H9 (cell line): ENCODE measurements around the gene WDR88. TPM values are rescaled to one million over a fixed set of nuclear protein-coding genes. Genes with fewer than 3 reads are reported as not detected.

Source experiments
- DNase-seq: peaks from one replicate; pipeline ENCODE4 v3.0.0-alpha.2; 2017
- H2AFZ ChIP-seq: one replicate; pipeline ENCODE4 v1.6.1; 2013; ENCODE audit warnings: mild to moderate bottlenecking, low read length, control low read depth, moderate library complexity
- H2AK5ac ChIP-seq: 2 replicates; pipeline ENCODE4 v1.6.1; 2013; ENCODE audit warnings: low read length, control low read depth, mixed read lengths; ENCODE audit not compliant: insufficient read length
- H2BK120ac ChIP-seq: one replicate; pipeline ENCODE4 v1.6.1; 2013; ENCODE audit warnings: low read depth, mild to moderate bottlenecking, low read length, control low read depth, inconsistent platforms; ENCODE audit not compliant: poor library complexity, severe bottlenecking
- H2BK12ac ChIP-seq: 2 replicates; pipeline ENCODE4 v1.6.1; 2013; ENCODE audit warnings: low read length, control low read depth, mixed read lengths, low read depth; ENCODE audit not compliant: insufficient read length
- H2BK15ac ChIP-seq: 2 replicates; pipeline ENCODE4 v1.6.1; 2013; ENCODE audit warnings: low read depth, low read length, control low read depth
- H2BK20ac ChIP-seq: one replicate; pipeline ENCODE4 v1.6.1; 2013; ENCODE audit warnings: low read depth, mild to moderate bottlenecking, low read length, control low read depth, inconsistent platforms; ENCODE audit not compliant: poor library complexity, severe bottlenecking
- H2BK5ac ChIP-seq: 2 replicates; pipeline ENCODE4 v1.6.1; 2013; ENCODE audit warnings: low read length, control low read depth, mixed read lengths; ENCODE audit not compliant: insufficient read length
- H3K14ac ChIP-seq: 2 replicates; pipeline ENCODE4 v1.6.1; 2013; ENCODE audit warnings: low read length, control low read depth; ENCODE audit not compliant: insufficient read depth
- H3K18ac ChIP-seq: 2 replicates; pipeline ENCODE4 v1.6.1; 2013; ENCODE audit warnings: low read depth, mild to moderate bottlenecking, mixed read lengths, low read length, control low read depth; ENCODE audit not compliant: insufficient read length
- H3K23ac ChIP-seq: 2 replicates; pipeline ENCODE4 v1.6.1; 2013; ENCODE audit warnings: low read length, control low read depth, mixed read lengths, low read depth; ENCODE audit not compliant: insufficient read length
- H3K23me2 ChIP-seq: 2 replicates; pipeline ENCODE4 v1.6.1; 2013; ENCODE audit warnings: low read depth, mild to moderate bottlenecking, mixed read lengths, low read length, control low read depth; ENCODE audit not compliant: insufficient read length, poor library complexity, severe bottlenecking
- H3K27ac ChIP-seq: 2 replicates; pipeline ENCODE4 v1.5.1; 2013; ENCODE audit warnings: low read length, control low read depth, mixed read lengths, low read depth; ENCODE audit not compliant: insufficient read length
- H3K27me3 ChIP-seq: 2 replicates; pipeline ENCODE4 v1.6.1; 2013; ENCODE audit warnings: low read length, control low read depth, inconsistent platforms; ENCODE audit not compliant: insufficient read depth
- H3K4ac ChIP-seq: 2 replicates; pipeline ENCODE4 v1.6.1; 2013; ENCODE audit warnings: low read depth, mild to moderate bottlenecking, control low read depth, inconsistent platforms, low read length, moderate library complexity
- H3K4me1 ChIP-seq: 2 replicates; pipeline ENCODE4 v1.6.1; 2013; ENCODE audit warnings: low read length, control low read depth, inconsistent platforms; ENCODE audit not compliant: insufficient read depth
- H3K4me2 ChIP-seq: 2 replicates; pipeline ENCODE4 v1.6.1; 2013; ENCODE audit warnings: low read length, control low read depth, mixed read lengths; ENCODE audit not compliant: insufficient read length, insufficient read depth
- H3K56ac ChIP-seq: 2 replicates; pipeline ENCODE4 v1.6.1; 2013; ENCODE audit warnings: low read depth, mild to moderate bottlenecking, mixed read lengths, low read length, control low read depth; ENCODE audit not compliant: insufficient read length
- H3K79me1 ChIP-seq: 2 replicates; pipeline ENCODE4 v1.6.1; 2013; ENCODE audit warnings: low read depth, mild to moderate bottlenecking, moderate library complexity, low read length, control low read depth, inconsistent platforms; ENCODE audit not compliant: insufficient read depth, poor library complexity, severe bottlenecking
- H3K79me2 ChIP-seq: 2 replicates; pipeline ENCODE4 v1.6.1; 2013; ENCODE audit warnings: low read length, control low read depth, inconsistent platforms; ENCODE audit not compliant: insufficient read depth
- H3K9ac ChIP-seq: 2 replicates; pipeline ENCODE4 v1.6.1; 2013; ENCODE audit warnings: low read length, control low read depth, mixed read lengths; ENCODE audit not compliant: insufficient read length; ENCODE audit errors: extremely low read depth
- H3K9me3 ChIP-seq: one replicate; pipeline ENCODE4 v1.6.1; 2013; ENCODE audit warnings: low read depth, low read length, inconsistent platforms; ENCODE audit not compliant: control insufficient read depth
- H3T11ph ChIP-seq: one replicate; pipeline ENCODE4 v1.6.1; 2013; ENCODE audit warnings: mild to moderate bottlenecking, low read length, control low read depth, inconsistent platforms
- H4K20me1 ChIP-seq: one replicate; pipeline ENCODE4 v1.6.1; 2013; ENCODE audit not compliant: control insufficient read depth, insufficient read length, insufficient read depth
- H4K5ac ChIP-seq: 2 replicates; pipeline ENCODE4 v1.6.1; 2013; ENCODE audit warnings: low read depth, mild to moderate bottlenecking, mixed read lengths, low read length, control low read depth; ENCODE audit not compliant: insufficient read length
- H4K8ac ChIP-seq: replicated peaks from 2 replicates; pipeline ENCODE4 v1.6.1; 2013; ENCODE audit warnings: low read length, control low read depth, mixed read lengths, low read depth; ENCODE audit not compliant: insufficient read length
- H4K91ac ChIP-seq: 2 replicates; pipeline ENCODE4 v1.6.1; 2013; ENCODE audit warnings: low read depth, mild to moderate bottlenecking, moderate library complexity, mixed read lengths, low read length, control low read depth; ENCODE audit not compliant: insufficient read length
- H3K27ac Mint-ChIP-seq, 3 experiments: 2 replicates in 2 of 3; 3 replicates in 1 of 3; pipeline ENCODE4 v1.8.0; 2020 to 2021; ENCODE audit warnings: mixed read lengths in 3 of 3, mild to moderate bottlenecking in 1 of 3, moderate library complexity in 1 of 3
- H3K27me3 Mint-ChIP-seq: 2 replicates; pipeline ENCODE4 v1.8.0; 2021; ENCODE audit warnings: low read depth, mild to moderate bottlenecking, moderate library complexity, mixed read lengths
- H3K36me3 Mint-ChIP-seq, 3 experiments: 2 replicates in 2 of 3; 3 replicates in 1 of 3; pipeline ENCODE4 v1.8.0; 2020 to 2021; ENCODE audit warnings: low read depth in 3 of 3, mixed read lengths in 3 of 3; ENCODE audit not compliant: insufficient read depth in 1 of 3
- H3K4me1 Mint-ChIP-seq, 2 experiments: 2 replicates each; pipeline ENCODE4 v1.8.0; 2020; ENCODE audit warnings: mixed read lengths in 2 of 2
- H3K4me3 Mint-ChIP-seq, 2 experiments: 2 replicates in 1 of 2; 3 replicates in 1 of 2; pipeline ENCODE4 v1.8.0; 2020 to 2021; ENCODE audit warnings: mild to moderate bottlenecking in 2 of 2, mixed read lengths in 2 of 2, moderate library complexity in 1 of 2
- H3K9me3 Mint-ChIP-seq, 2 experiments: 2 replicates in 1 of 2; 3 replicates in 1 of 2; pipeline ENCODE4 v1.8.0; 2020; ENCODE audit warnings: mild to moderate bottlenecking in 2 of 2, mixed read lengths in 2 of 2, moderate library complexity in 1 of 2
- WGBS: extraction: QIAGEN DNeasy Blood & Tissue Kit; methylation state at CpG from one replicate; pipeline ENCODE4 v1.1.7; 2013; ENCODE audit warnings: missing lambda C conversion rate, low lambda C conversion rate, mixed read lengths; ENCODE audit not compliant: insufficient read length; ENCODE audit errors: extremely low coverage; 5-methylcytosine and 5-hydroxymethylcytosine counted together
- total RNA-seq: library from RNA; stranded (reverse); gene quantifications from 2 replicates; pipeline ENCODE4 v1.2.1, GENCODE V29; 2021
- TF ChIP-seq, protein P1 (sequence below): fragments of 200-600 bp; sonication (generic); conservative IDR thresholded peaks from 3 replicates; pipeline ENCODE4 v1.8.0; 2021; ENCODE audit warnings: antibody characterized with exemption, mild to moderate bottlenecking

WDR88 gene
- total RNA-seq, 1 experiment from 2014 or later = not detected

DNA sequence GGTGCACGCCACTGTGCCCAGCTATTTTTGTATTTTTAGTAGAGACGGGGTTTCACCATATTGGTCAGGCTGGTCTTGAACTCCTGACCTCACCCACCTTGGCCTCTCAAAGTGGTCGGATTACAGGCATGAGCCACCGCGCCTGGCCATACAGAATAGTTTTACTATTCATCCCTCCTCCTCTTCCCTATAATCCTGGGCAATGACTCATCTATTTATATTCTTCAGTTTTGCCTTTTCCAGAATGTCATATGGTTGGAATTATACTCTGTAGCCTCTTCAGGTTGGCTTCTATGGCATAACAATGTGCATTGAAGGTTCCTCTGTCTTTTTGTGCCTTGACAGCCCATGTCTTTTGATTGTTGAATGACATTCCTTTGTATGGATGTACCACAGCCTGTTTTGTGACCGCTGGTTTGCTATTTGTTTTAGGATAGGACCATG, 40.0 kb downstream of the WDR88 start:
- no peak overlapping the region for H4K91ac ChIP-seq
- peaks cover 2 to 17% (median 13%) of the 10 kb centered on the region in 3 experiments; a peak in 5 of 7 replicates for H3K36me3 Mint-ChIP-seq
- no peak overlapping the region for H2AK5ac ChIP-seq
- no peaks in the 10 kb centered on the region for H3K79me2 ChIP-seq
- no peak overlapping the region for H2BK12ac ChIP-seq
- H3K23ac ChIP-seq = no peak overlapping the region
- H2BK20ac ChIP-seq = no peak overlapping the region
- H3K79me1 ChIP-seq = no peaks in the 10 kb centered on the region
- no peak overlapping the region for H3K4ac ChIP-seq
- no peak overlapping the region for H2BK15ac ChIP-seq
- no peaks in the 10 kb centered on the region for H3K27me3 ChIP-seq
- peaks cover 12 to 17% of the 10 kb centered on the region in 2 experiments for H3K4me1 Mint-ChIP-seq
- no peak overlapping the region for H3K14ac ChIP-seq
- H4K5ac ChIP-seq = no peak overlapping the region
- WGBS = no CpG with 5 or more reads among the region's 6 CpGs
- H3K27me3 Mint-ChIP-seq = peaks cover 2% of the 10 kb centered on the region; the same call in 1 of the 2 replicates
- DNase-seq = no peak
- TF ChIP-seq, protein P1, sequence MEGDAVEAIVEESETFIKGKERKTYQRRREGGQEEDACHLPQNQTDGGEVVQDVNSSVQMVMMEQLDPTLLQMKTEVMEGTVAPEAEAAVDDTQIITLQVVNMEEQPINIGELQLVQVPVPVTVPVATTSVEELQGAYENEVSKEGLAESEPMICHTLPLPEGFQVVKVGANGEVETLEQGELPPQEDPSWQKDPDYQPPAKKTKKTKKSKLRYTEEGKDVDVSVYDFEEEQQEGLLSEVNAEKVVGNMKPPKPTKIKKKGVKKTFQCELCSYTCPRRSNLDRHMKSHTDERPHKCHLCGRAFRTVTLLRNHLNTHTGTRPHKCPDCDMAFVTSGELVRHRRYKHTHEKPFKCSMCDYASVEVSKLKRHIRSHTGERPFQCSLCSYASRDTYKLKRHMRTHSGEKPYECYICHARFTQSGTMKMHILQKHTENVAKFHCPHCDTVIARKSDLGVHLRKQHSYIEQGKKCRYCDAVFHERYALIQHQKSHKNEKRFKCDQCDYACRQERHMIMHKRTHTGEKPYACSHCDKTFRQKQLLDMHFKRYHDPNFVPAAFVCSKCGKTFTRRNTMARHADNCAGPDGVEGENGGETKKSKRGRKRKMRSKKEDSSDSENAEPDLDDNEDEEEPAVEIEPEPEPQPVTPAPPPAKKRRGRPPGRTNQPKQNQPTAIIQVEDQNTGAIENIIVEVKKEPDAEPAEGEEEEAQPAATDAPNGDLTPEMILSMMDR = no peak
- H3K4me3 Mint-ChIP-seq = no peak overlapping the region
- no peak overlapping the region for H3K27ac Mint-ChIP-seq
- H3K18ac ChIP-seq = no peak overlapping the region
- H3K9ac ChIP-seq = no peak overlapping the region
- H3K4me2 ChIP-seq = no peak overlapping the region
- H4K20me1 ChIP-seq = no peaks in the 10 kb centered on the region
- H3K9me3 ChIP-seq = no peaks in the 10 kb centered on the region
- H2AFZ ChIP-seq = no peak overlapping the region
- no peak overlapping the region for H2BK5ac ChIP-seq
- no peak overlapping the region for H4K8ac ChIP-seq
- no peak overlapping the region for H3K27ac ChIP-seq
- H2BK120ac ChIP-seq = no peak overlapping the region
- peaks cover 5% of the 10 kb centered on the region for H3K23me2 ChIP-seq
- H3K4me1 ChIP-seq = no peaks in the 10 kb centered on the region
- no peak overlapping the region for H3K56ac ChIP-seq
- H3T11ph ChIP-seq = no peak overlapping the region
- peaks cover 17 to 23% of the 10 kb centered on the region in 2 experiments for H3K9me3 Mint-ChIP-seq
